OCI-M1 (cell line): ENCODE measurements around the gene TSPAN5.
A peak's percentile ranks its signal among the peaks of the same experiment; 100 is the strongest.

Experiments
- DNase-seq: peaks from one replicate; lab custom pipeline; 2025; lab: John Stamatoyannopoulos, UW

Gene TSPAN5

GRCh38 chr4:98516441-98517217, 141.8 kb downstream of the TSPAN5 start:
- no peak for DNase-seq

GRCh38 chr4:98516042-98516440, 142.4 kb downstream of the TSPAN5 start:
- no peak for DNase-seq

GRCh38 chr4:98515470-98515809, 143.0 kb downstream of the TSPAN5 start:
- peak; percentile 18 for DNase-seq

- peak; percentile 10 for DNase-seq
These were observed 143.5 kb downstream of the TSPAN5 start for GRCh38 chr4:98514741-98515469.

- no peak for DNase-seq
These were observed 145.5 kb downstream of the TSPAN5 start for GRCh38 chr4:98512918-98513317.

- DNase-seq, result peak; percentile 12
These were observed 147.5 kb downstream of the TSPAN5 start for GRCh38 chr4:98510757-98511517.

GRCh38 chr4:98510340-98510739, 148.1 kb downstream of the TSPAN5 start:
- no peak for DNase-seq

GRCh38 chr4:98509721-98510120, 148.7 kb downstream of the TSPAN5 start:
- no peak for DNase-seq

GRCh38 chr4:98508829-98509598, 149.4 kb downstream of the TSPAN5 start:
- DNase-seq, result no peak

- DNase-seq, result no peak
These were observed 150.2 kb downstream of the TSPAN5 start for GRCh38 chr4:98508248-98508647.

- no peak for DNase-seq
These were observed 151.1 kb downstream of the TSPAN5 start for GRCh38 chr4:98507299-98507698.

GRCh38 chr4:98506462-98507132, 151.8 kb downstream of the TSPAN5 start:
- no peak for DNase-seq

- no peak for DNase-seq
These were observed 152.4 kb downstream of the TSPAN5 start for GRCh38 chr4:98505992-98506391.

- no peak for DNase-seq
These were observed 154.3 kb downstream of the TSPAN5 start for GRCh38 chr4:98504091-98504490.

- no peak for DNase-seq
These were observed 154.7 kb downstream of the TSPAN5 start for GRCh38 chr4:98503676-98504075.

- no peak for DNase-seq
These were observed 155.8 kb downstream of the TSPAN5 start for GRCh38 chr4:98502624-98503023.

- DNase-seq, result no peak
These were observed 156.4 kb downstream of the TSPAN5 start for GRCh38 chr4:98502031-98502430.

- DNase-seq, result no peak
These were observed 157.0 kb downstream of the TSPAN5 start for GRCh38 chr4:98501383-98501782.

GRCh38 chr4:98498774-98499173, 159.6 kb downstream of the TSPAN5 start:
- DNase-seq, result no peak

GRCh38 chr4:98496152-98496845, 162.1 kb downstream of the TSPAN5 start:
- no peak for DNase-seq

GRCh38 chr4:98493296-98493695, 165.1 kb downstream of the TSPAN5 start:
- DNase-seq, result no peak
